Measurements from ENCODE around the gene TESMIN. TPM values are rescaled to one million over a fixed set of nuclear protein-coding genes. Genes with fewer than 3 reads are reported as not detected.

The TESMIN gene
- total RNA-seq, 1 donor from 2014 or later, result 1.1 TPM

- no peak overlapping the region for H3K27ac ChIP-seq (ENCODE audit: low read depth, low read length)
- peak overlapping the region; percentile 47 for H3K27ac Mint-ChIP-seq (ENCODE audit: unreplicated experiment)
- H3K79me2 ChIP-seq (ENCODE audit: insufficient read depth, low read length), result no peaks in the 10 kb centered on the region
- H3K36me3 Mint-ChIP-seq (ENCODE audit: low read depth, unreplicated experiment), result peaks cover 5% of the 10 kb centered on the region
- H3K27me3 Mint-ChIP-seq (ENCODE audit: low read depth, unreplicated experiment), result peaks cover 44% of the 10 kb centered on the region
- H2AFZ ChIP-seq (ENCODE audit: low read depth, low read length), result no peak overlapping the region
- no peaks in the 10 kb centered on the region for H4K20me1 ChIP-seq (ENCODE audit: insufficient read depth, low read length)
- no peak overlapping the region for H3K4me3 ChIP-seq (ENCODE audit: insufficient read depth, low read depth, low read length)
- no peak overlapping the region for H3K4me3 Mint-ChIP-seq (ENCODE audit: unreplicated experiment)
- no peak for DNase-seq (ENCODE audit: low read depth)
- H3K4me1 Mint-ChIP-seq (ENCODE audit: low read depth, unreplicated experiment), result no peaks in the 10 kb centered on the region
- no peaks in the 10 kb centered on the region for H3K36me3 ChIP-seq (ENCODE audit: insufficient read depth, low read length)
- H3K9ac ChIP-seq (ENCODE audit: low read length), result no peak overlapping the region
- FAIRE-seq, result no peak
- H3K4me1 ChIP-seq (ENCODE audit: insufficient read depth, low read length), result no peaks in the 10 kb centered on the region
- H3K9me3 ChIP-seq (ENCODE audit: insufficient read depth, low read depth, low read length), result peaks cover 4% of the 10 kb centered on the region
- H3K4me2 ChIP-seq (ENCODE audit: low read length), result no peak overlapping the region
- peaks cover 12% of the 10 kb centered on the region for H3K9me3 Mint-ChIP-seq (ENCODE audit: unreplicated experiment)
- TF ChIP-seq CTCF (IDR thresholded peaks at IDR 0.05; ENCODE audit: insufficient read depth, low read depth, low read length), result no peak
- no peak for TF ChIP-seq EZH2 (IDR thresholded peaks at IDR 0.05; ENCODE audit: insufficient read depth, low read length)
- peaks cover 46% of the 10 kb centered on the region for H3K27me3 ChIP-seq (ENCODE audit: insufficient read depth, low read length)
Measured at GRCh38 chr11:68692871-68693483, 58.3 kb downstream of the TESMIN start.

- H3K27ac ChIP-seq (ENCODE audit: low read depth, low read length), result no peak overlapping the region
- no peak overlapping the region for H2AFZ ChIP-seq (ENCODE audit: low read depth, low read length)
- no peak overlapping the region for H3K9ac ChIP-seq (ENCODE audit: low read length)
- FAIRE-seq (no peak), DNase-seq (ENCODE audit: low read depth) (no peak)
- Mint-ChIP-seq H3K9me3 (ENCODE audit: unreplicated experiment) (peaks cover 12% of the 10 kb centered on the region), H3K27me3 (ENCODE audit: low read depth, unreplicated experiment) (peaks cover 52% of the 10 kb centered on the region), H3K4me1 (ENCODE audit: low read depth, unreplicated experiment) (no peaks in the 10 kb centered on the region), H3K4me3 (ENCODE audit: unreplicated experiment) (no peak overlapping the region), H3K27ac (ENCODE audit: unreplicated experiment) (no peak overlapping the region), H3K36me3 (ENCODE audit: low read depth, unreplicated experiment) (peaks cover 8% of the 10 kb centered on the region)
- no peak overlapping the region for H3K4me3 ChIP-seq (ENCODE audit: insufficient read depth, low read depth, low read length)
- no peak overlapping the region for H3K4me2 ChIP-seq (ENCODE audit: low read length)
- no peaks in the 10 kb centered on the region for H3K4me1 ChIP-seq (ENCODE audit: insufficient read depth, low read length)
- H3K27me3 ChIP-seq (ENCODE audit: insufficient read depth, low read length), result peaks cover 49% of the 10 kb centered on the region
- H3K79me2 ChIP-seq (ENCODE audit: insufficient read depth, low read length), result no peaks in the 10 kb centered on the region
- H3K36me3 ChIP-seq (ENCODE audit: insufficient read depth, low read length), result no peaks in the 10 kb centered on the region
- TF ChIP-seq CTCF (IDR thresholded peaks at IDR 0.05; ENCODE audit: insufficient read depth, low read depth, low read length) (no peak), EZH2 (IDR thresholded peaks at IDR 0.05; ENCODE audit: insufficient read depth, low read length) (no peak)
- H3K9me3 ChIP-seq (ENCODE audit: insufficient read depth, low read depth, low read length), result peaks cover 4% of the 10 kb centered on the region
- H4K20me1 ChIP-seq (ENCODE audit: insufficient read depth, low read length), result no peaks in the 10 kb centered on the region
Measured at GRCh38 chr11:68692115-68692514, 59.2 kb downstream of the TESMIN start.

GRCh38 chr11:68691402-68691784 is 59.9 kb downstream of the TESMIN start:
- Mint-ChIP-seq H3K36me3 (ENCODE audit: low read depth, unreplicated experiment) (peaks cover 8% of the 10 kb centered on the region), H3K27me3 (ENCODE audit: low read depth, unreplicated experiment) (peaks cover 59% of the 10 kb centered on the region), H3K9me3 (ENCODE audit: unreplicated experiment) (peaks cover 10% of the 10 kb centered on the region), H3K4me1 (ENCODE audit: low read depth, unreplicated experiment) (no peaks in the 10 kb centered on the region), H3K27ac (ENCODE audit: unreplicated experiment) (no peak overlapping the region), H3K4me3 (ENCODE audit: unreplicated experiment) (no peak overlapping the region)
- TF ChIP-seq EZH2 (IDR thresholded peaks at IDR 0.05; ENCODE audit: insufficient read depth, low read length) (no peak), CTCF (IDR thresholded peaks at IDR 0.05; ENCODE audit: insufficient read depth, low read depth, low read length) (no peak)
- Histone ChIP-seq H3K4me3 (ENCODE audit: insufficient read depth, low read depth, low read length) (no peak overlapping the region), H3K27ac (ENCODE audit: low read depth, low read length) (no peak overlapping the region), H3K9me3 (ENCODE audit: insufficient read depth, low read depth, low read length) (peaks cover 4% of the 10 kb centered on the region), H3K36me3 (ENCODE audit: insufficient read depth, low read length) (no peaks in the 10 kb centered on the region), H4K20me1 (ENCODE audit: insufficient read depth, low read length) (no peaks in the 10 kb centered on the region), H3K79me2 (ENCODE audit: insufficient read depth, low read length) (no peaks in the 10 kb centered on the region), H3K4me2 (ENCODE audit: low read length) (no peak overlapping the region), H3K9ac (ENCODE audit: low read length) (no peak overlapping the region), H3K27me3 (ENCODE audit: insufficient read depth, low read length) (peaks cover 55% of the 10 kb centered on the region), H3K4me1 (ENCODE audit: insufficient read depth, low read length) (no peaks in the 10 kb centered on the region), H2AFZ (ENCODE audit: low read depth, low read length) (no peak overlapping the region)
- DNase-seq (ENCODE audit: low read depth), result no peak
- no peak for FAIRE-seq
